Ammon's horn (tissue), 1 donor: Measurements from ENCODE around the gene KRT73.

ENCODE experiments used
- DNase-seq: peaks from one replicate; pipeline ENCODE4 v3.0.0-alpha.2; 2016; ENCODE audit warnings: low spot score

The KRT73 gene

GRCh38 chr12:52566847-52567291, 51.5 kb downstream of the KRT73 start:
- DNase-seq: no peak

GRCh38 chr12:52564582-52564981, 53.8 kb downstream of the KRT73 start:
- DNase-seq: no peak

GRCh38 chr12:52561880-52562449, 56.4 kb downstream of the KRT73 start:
- DNase-seq: no peak

GRCh38 chr12:52559979-52560378, 58.4 kb downstream of the KRT73 start:
- no peak for DNase-seq

GRCh38 chr12:52558781-52559445, 59.4 kb downstream of the KRT73 start:
- DNase-seq: no peak
